HG02943 (cell line): ENCODE results near the gene EEF2.
A peak's percentile ranks its signal among the peaks of the same experiment; 100 is the strongest.
"Not testable (repeated sequence)": the region's sequence is repeated elsewhere in the genome, so short reads cannot be mapped to it uniquely, and the experiment has no call there.

Experiments used
- ATAC-seq: cut with Tn5 transposase; IDR thresholded peaks from one replicate; pipeline ENCODE4 v1.9.1; 2021; ENCODE audit warnings: mild to moderate bottlenecking, low read depth, moderate library complexity; ENCODE audit not compliant: unreplicated experiment

EEF2 gene

DNA sequence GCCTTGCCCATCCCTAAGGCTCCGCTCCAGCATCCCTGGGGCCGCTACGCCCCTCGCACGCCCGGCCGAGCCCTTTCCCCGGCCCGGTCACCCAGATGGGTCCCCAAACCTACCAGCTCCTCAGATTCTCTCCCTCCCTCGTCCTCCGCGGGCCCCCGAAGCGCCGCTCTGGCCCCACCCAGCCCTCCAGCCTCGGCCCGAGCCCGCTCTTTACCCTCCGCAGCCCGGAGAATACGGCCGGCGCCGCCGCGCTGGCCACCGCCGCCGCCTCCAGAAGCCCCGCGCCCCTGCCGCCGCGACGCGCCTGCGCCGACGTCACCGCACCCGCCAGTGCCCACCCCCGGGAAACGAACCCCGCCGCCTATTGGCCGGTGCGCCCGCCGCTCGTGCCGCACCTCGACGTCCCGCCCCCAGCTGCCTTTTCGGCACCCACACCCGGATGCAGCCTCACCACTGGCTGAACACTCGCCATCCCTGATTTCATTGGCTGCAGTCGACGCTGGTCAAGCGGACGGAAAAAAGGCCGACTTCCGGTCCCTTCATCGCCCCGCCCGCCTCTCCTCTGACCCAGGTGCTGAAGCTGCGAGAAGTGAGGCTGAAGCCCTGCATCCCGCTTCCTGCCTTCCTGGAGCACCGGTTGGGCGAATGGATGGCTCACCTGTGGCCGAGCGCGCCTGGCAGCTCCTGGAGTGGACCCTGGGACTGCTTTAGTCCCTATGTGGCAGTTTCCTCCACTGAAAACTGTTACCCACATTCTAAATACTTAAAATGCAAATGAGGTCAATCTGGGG lies 14.3 kb downstream of the EEF2 start, which contains the start of gene DAPK3:
TSS of gene DAPK3 (minus strand) at position 292 of the 791 bp plus-strand sequence. CDS start 1,364 bp downstream, outside the sequence.
- peak; percentile 89 for ATAC-seq

DNA sequence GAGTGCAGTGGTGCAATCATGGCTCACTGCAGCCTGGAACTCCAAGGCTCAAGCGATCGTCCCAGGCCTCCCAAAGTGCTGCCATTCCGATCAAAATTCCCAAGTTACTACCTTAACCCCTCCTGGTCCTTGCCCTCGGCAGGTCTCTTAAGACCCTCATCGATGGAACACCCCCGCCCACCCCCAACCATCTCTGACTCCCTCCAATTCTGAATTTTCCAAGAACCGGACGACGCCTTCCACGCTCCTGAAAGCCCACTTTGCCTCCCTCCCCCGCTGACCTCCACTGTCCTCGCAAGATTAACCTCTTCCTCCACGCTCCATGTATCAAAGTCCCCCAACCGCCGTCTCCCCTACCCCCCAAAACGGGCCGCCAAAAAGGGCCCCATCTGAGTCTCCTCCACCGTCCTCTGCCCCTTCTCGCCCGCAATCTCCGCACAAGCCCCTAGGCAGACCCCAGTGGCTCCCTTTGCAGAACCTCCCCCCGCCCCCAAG lies 14.9 kb downstream of the EEF2 start:
- no peak for ATAC-seq

DNA sequence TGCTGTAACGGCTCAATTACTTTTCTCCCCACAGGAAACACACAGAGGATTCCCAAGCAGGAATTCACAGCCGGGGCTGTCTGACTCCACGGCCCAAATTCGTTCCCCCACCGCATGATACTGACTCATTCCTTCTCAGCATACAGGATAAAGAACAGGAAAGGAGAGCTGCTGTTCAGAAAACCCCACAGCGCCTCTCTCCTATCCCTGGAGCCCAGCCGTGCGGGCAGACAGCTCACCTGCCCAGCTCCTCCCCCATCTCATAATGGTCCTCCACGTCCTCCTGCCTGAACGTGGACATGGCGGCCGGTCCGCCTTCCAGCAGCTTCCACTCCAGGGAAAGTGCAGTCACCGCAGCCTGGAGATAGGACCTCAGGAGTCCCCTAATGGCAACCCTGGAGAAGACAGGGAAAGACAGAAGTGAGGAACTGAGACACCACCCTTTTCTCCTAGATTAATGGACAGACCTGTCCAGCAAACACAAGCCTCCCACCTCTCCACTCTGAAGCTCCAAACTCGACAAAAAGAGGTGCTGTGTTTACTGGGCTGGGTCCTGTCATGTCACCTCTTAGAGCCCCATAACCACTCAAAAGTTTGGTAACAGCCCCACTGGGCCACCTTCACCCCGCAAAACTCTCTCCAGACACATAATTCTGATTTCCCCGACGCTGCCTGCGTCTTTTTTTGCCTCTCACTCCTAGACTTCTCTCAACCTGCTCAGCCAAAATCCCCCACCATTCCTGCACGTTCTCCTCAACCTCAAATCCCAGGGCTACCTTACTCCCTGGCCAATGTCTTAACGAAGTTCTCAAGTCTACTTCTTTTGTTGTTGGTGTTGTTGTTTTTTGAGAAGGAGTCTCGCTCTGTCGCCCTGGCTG lies 15.6 kb downstream of the EEF2 start:
- ATAC-seq, result no peak

DNA sequence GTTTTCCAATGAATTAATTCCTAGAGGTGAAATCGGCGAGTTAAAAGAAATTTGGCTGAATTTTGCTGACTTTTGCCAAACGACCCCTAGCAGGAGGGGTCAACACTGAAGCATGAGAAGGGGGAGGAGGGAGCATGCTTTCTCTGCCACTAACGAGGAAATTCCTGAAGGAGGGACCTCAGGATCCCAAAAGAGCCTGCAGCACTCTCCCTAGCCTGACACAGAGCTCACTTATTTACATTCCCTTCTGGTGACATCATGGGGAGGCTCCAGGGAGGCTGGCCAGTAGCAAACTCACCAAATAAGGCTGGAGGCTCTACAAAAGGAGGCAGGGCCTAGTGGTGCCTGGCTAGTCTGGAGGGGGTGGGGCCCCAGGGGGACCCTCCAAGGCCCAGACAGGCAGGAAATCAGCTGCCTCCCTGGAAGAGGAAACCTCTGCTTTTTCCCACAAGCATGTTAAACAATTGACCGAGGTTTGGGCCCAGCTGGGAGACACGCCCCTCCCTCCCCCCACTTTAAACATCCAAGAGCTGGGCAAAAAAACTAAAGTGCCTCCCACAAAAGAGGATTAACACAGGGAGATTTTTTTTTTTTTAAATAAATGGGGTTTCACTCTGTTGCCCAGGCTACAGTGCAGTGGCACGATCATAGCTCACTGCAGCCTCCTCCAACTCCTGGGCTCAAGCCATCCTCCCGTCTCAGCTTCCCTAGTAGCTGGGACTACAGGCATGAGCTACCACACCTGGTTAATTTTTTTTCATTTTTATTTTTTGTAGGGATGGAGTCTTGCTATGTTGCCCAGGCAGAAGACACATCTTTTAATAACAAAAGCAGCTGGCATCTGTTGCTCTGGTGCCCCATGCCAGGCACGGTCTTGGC lies 16.5 kb downstream of the EEF2 start:
- ATAC-seq, result no peak

DNA sequence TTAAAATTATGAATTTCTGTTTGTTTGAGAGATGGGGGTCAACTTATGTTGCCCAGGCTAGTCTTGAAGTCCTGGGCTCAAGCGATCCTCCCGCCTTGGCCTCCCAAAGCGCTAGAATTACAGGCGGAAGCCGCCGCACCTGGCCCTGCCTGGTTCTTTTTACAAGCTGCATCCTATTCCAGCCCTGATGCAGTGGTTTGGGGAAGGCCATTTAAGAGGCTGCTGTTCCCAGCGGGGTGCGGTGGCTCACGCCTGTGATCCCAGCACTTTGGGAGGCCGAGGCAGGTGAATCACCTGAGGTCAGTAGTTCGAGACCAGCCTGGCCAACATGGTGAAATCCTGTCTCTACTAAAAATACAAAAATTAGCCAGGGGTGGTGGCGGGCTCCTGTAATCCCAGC lies 17.3 kb downstream of the EEF2 start:
- not testable (repeated sequence) for ATAC-seq

DNA sequence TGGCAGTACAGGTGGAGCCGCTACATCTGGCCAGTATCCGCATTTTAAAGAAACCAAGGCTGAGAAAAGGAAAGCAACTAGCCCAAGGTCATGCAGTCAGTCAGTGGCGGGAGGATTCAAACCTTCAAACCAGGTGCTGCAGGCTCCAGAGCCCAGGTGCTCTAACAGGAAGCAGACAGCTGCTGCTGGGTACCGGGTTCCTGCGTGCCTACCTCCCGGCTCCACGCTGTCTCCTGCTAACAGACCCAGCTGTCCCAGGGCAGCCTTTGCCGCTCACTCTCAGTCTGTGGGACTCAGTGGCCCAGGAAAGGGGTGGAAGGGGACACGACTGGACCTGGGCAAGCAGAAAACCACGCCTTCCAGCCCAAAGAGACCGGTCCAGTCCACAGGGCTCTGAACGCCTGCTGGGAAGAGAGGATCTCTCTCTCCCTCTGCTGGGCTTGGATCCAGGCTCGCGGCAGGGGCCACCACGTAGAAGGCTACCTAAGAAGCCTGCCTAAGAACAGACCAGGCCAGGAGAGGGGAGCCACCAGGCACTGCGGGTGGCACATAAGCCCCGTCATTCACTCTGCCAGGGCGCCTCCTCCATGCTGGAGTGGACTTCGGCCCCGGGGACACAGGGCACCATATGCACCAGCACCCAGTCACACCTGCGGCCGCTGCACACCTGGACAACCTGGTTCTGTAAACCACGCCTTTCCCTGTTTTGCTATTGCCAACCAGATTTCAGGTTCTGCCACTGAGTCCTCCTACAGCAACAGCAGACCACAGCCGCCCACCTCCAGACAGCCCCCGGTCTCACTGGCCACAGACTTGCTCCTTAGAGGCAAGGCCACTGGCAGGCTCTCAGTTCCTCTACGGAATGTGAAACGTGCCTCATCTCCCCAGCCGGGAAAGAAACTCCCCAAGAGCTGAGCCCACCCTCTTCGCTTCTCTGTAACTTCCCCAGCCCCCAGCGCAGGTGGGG lies 18.9 kb downstream of the EEF2 start:
- no peak for ATAC-seq

DNA sequence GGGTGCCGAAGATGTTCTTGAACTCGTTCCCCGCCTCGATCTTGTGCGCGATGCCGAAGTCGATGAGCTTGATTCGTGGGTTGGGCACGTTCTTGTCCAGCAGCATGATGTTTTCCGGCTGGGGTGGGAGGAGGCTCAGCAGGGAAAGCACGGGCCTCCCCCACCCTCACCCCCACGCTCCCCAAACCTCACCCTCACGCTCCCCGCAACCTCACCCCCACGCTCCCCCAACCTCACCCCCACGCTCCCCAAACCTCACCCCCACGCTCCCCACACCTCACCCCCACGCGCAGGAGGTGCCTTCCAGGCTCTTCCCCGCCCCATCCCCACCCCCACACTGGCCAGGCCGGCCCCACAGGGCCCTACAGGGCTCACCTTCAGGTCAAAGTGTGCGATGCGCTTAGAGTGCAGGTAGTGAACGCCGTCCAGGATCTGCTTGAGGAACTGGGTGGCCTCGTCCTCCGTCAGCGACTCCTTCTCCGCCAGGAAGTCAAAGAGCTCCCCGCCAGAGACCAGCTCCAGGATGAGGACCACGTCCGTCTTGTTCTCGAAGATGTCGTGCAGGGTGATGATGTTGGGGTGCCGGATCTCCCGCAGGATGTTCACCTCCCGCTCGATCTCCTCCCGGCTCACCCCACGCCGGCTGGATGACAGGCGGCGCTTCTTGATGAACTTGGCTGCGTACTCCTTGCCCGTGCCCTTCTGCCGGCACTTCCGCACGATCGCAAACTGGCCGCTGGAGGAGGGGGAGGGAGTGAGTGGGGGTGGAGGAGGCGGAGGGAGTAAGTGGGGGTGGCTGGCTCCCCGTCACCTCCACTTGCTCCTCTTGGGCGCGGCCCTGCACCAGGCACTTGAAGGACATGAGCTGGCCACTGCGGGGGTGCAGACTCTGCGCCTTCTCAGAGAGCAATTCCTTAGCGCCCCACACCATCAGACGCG lies 20.7 kb downstream of the EEF2 start:
- no peak for ATAC-seq

DNA sequence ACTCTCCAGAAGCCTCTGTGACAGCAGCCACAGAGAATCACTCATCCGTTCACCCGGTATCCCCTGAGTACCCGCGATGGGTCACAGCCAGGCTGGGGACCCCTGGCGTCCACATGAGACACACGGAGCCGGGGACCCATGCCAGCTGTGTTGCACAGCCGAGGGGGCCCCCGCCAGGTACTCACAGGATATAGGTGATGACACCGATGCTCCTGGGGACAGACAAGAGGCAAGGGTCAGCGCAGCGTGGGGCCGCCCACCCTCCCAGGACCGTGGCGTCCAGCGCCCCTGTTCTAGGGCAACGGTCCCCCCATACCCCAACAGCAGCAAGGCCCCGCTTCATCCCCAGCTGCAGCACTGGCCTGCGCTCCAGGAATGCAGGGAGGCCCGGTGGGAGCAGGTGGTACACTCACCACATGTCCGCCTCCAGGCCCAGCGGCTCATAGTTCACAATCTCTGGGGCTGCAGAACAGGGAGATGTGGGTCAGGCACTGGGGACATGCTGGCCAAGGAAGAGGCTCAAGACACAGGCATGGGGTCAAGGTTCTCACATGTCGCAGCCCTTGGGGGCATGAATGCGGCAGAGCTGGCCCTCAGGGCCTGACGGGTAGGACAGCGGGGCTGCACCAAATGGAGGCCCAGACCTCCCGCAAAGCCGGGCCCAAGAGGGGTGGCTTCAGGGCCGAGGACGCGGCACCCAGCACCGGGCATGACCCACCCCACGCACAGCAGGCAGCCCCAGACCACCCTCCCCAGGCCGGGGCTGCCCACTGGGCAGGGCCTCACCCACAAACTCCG lies 21.6 kb downstream of the EEF2 start:
- ATAC-seq, result no peak

DNA sequence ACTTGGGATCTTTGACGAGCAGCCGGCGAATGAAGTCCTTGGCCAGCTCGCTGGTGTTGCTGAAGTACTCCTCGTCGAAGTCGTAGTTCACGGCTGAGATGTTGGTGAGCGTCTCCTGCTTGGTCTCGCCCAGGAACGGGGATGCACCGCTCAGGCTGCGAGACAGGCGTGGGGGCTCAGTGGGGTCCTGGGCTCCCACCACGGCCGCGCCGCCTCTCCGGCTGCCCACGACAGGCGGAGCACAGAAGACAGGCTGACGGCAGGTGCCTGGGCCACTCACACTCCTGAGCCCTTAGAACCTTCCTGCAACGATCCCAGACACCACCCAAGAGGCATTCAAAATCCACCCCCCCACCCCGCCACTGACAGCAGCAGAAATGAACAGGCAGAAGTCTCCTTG lies 24.3 kb downstream of the EEF2 start:
- no peak for ATAC-seq

DNA sequence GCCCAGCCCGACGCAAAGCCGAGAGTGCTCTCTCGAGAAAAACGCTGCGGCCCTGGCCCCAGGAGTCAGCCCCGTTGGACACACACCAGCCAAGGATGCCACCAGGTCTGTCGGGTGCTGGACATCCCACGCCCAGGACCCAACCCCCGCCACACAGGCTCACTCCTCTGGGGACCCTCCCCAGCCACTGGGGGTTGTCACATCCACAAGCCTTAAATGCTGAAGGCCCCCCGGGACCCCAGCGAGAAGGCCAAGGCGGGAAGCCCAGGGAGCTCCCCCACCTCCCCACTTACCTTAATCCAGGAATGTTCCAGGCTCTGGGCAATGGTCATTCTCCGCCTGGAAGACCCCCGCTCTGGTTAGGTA lies 25.5 kb downstream of the EEF2 start:
- ATAC-seq, result no peak

DNA sequence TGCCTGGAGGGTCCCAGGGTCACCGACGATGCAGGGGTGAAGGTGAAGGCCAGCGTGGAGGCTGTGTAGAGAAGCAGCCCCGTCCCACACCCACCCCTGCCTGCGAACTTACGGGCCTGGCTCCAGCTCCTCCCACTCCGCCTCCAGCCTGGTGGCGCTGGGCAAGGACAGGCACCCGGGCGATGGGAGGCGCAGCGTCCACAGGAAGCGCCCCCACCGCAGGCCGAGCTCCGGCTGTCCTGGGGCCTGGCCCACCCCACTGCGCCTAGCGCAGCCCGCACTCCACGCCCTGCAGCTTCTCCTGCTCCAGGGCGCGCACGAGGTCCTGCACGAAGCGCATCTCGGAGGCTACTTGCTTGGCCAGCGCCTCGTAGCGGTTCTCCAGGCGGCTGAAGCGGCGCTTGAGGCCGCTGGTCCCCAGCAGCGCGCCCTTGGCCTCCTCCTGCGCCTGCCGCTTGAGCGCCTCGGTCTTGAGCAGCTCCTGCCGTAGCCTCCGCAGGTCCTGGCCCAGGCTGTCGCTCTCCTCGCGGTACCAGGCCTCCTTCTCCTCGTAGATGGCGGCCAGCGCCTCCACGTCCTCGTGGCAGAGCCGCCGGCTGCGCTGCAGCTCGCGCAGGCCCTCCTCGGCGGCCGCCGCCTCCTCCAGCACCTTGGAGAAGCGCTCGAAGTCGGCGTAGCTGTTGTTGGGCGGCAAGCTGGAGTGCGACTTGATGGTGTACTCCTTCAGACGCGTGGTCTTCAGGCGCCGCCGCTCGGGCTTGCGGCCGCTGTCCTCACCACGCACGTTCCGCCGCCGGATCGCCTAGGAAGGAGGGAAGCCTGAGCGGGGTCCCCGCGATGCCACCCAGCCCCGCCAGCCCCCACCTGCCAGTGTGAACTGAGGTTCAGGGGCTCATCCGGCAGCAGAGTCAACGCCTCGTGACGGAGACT lies 26.2 kb downstream of the EEF2 start:
- no peak for ATAC-seq

DNA sequence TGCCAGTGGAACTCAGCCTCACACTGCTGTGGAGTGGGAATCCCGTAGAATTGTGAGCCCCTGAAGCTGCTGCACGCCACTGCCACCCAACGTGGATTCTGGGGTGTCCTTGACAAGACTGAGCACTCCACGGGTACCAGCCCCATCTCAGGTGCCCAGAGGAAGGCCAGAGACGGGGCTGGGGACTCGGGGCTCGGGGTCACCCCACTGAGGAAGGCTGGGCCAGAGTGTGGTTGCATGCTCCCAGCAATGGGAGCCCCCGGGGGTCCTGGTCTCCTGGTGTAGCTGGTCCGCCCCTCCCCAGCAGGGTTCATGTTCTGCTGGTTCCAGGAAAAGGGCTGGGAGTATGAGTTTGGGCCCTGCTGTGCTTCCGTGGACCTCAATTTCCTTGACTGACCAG lies 29.6 kb downstream of the EEF2 start:
- no peak for ATAC-seq

DNA sequence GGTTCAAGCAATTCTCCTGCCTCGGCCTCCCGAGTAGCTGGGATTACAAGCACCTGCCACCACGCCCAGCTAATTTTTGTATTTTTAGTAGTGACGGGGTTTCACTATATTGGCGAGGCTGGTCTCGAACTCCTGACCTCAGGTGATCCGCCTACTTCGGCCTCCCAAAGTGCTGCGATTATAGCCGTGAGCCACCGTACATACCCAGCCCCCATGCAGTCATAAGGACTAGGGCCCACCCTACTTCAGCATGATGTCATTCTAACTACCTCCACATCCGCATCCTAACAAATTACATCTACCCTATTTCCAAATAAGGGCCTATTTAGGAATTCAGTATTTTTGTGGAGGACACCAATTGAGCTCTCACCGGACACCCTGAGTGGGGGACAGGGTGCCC lies 30.0 kb downstream of the EEF2 start:
- ATAC-seq, result not testable (repeated sequence)

DNA sequence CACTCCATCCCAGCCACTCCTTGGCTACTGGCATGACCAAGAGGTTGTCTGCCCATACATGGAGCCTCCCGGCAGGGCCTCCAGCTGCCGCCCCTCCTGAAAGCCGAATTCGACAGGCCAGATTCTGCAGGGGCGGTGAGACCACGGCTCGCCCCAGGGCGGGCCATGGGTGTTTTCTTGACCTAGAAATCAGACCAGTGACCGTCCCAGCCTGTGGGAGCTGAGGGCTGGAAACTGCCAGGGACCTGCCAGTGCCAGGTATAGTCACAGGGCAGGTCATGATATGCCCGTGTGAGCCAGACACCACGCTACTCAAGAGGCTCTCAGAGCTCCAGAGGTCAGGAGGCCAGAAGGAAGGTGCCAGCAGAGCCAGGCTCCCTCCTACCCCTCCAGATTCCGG lies 31.2 kb downstream of the EEF2 start:
- no peak for ATAC-seq

DNA sequence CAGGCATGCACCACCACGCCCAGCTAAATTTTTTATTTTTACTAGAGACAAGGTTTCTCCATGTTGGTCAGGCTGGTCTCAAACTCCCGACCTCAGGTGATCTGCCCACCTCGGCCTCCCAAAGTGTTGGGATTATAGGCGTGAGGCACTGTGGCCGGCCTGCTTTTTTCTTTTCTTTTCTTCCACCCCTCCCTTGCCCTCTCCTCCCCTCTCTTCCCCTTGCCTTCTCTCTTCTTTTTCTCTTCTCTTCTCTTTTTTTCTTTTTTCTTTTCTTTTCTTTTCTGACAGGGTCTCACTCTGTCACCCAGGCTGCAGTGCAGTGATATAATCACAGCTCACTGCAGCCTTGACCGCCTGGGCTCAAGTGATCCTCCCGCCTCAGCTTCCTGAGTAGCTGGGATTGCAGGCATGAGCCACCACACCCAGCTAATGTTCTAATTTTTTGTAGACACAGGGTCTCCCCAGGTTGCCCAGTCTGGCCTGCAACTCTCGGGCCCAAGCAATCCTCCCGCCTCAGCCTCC lies 32.4 kb downstream of the EEF2 start:
- ATAC-seq, result not testable (repeated sequence)
